Gastrocnemius medialis (tissue), 4 donors: ENCODE measurements around the gene SPIB.

ENCODE experiments used
- POLR2A ChIP-seq, 2 donors: fragments of 450-650 bp; IDR thresholded peaks; one replicate each; pipeline ENCODE4 v1.6.1; 2017; ENCODE audit warnings: antibody characterized with exemption in 2 of 2, mild to moderate bottlenecking in 2 of 2, moderate library complexity in 2 of 2
- TF ChIP-seq, protein P1 (sequence below), 5 experiments: fragments of 450-650 bp in 3 of 5; fragments of 200-600 bp in 2 of 5; sonication (generic) in 2 of 5; IDR thresholded peaks in 4 of 5; conservative IDR thresholded peaks in 1 of 5; 1 replicate in 4 of 5; 2 replicates in 1 of 5; pipeline ENCODE4 v1.5.1; 2016 to 2019; ENCODE audit warnings: antibody characterized with exemption in 5 of 5, mild to moderate bottlenecking in 3 of 5, moderate library complexity in 3 of 5

DNA sequence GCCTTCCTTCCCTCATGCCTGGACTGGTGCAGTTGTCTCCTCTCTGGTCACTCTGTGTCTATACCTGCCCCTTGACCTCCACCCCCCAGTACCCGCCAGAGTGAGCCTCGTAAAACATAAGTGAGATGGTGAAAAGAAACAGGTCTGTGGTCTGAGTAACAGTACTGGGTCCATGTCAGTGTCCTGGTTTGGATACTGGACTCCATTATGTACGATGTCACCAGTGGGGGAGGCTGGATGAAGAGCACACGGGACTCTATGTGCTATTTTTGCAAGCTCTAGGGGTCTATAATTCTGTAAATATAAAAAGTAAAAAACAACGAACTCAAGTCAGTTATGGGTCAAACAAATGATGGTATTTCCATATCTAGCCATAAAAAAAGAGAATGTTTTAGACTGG is 28.3 kb downstream of the SPIB start:
- TF ChIP-seq, protein P1, sequence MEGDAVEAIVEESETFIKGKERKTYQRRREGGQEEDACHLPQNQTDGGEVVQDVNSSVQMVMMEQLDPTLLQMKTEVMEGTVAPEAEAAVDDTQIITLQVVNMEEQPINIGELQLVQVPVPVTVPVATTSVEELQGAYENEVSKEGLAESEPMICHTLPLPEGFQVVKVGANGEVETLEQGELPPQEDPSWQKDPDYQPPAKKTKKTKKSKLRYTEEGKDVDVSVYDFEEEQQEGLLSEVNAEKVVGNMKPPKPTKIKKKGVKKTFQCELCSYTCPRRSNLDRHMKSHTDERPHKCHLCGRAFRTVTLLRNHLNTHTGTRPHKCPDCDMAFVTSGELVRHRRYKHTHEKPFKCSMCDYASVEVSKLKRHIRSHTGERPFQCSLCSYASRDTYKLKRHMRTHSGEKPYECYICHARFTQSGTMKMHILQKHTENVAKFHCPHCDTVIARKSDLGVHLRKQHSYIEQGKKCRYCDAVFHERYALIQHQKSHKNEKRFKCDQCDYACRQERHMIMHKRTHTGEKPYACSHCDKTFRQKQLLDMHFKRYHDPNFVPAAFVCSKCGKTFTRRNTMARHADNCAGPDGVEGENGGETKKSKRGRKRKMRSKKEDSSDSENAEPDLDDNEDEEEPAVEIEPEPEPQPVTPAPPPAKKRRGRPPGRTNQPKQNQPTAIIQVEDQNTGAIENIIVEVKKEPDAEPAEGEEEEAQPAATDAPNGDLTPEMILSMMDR (IDR thresholded peaks at IDR 0.05 in 4 of 5, conservative IDR thresholded peaks at IDR 0.05 in 1 of 5) = no peak
- no peak for TF ChIP-seq POLR2A (IDR thresholded peaks at IDR 0.05)
